ENCODE data around the gene ADCY4.

DNA sequence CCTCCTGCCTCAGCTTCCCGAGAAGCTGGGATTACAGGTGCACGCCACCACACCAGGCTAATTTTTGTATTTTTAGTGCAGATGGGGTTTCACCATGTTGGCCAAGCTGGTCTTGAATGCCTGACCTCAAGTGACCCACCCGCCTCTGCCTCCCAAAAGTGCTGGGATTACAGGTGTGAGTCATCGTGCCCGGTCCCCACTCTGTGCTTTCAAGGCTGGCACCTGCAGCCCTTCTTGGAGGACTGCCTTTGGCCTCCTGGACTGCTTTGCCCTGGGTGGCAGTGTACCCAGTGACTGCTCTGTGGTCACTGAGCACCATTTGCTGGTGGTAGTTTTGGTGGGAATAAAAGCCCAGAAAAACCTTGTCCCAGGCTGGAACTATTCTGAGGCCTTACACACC lies 47.9 kb downstream of the ADCY4 start:
- TF ChIP-seq POLR2A (IDR thresholded peaks at IDR 0.05; ENCODE audit: low read depth, low read length), result no peak
- no peak for TF ChIP-seq TAF1 (IDR thresholded peaks at IDR 0.05; ENCODE audit: low read depth, low read length)
- no peak for TF ChIP-seq POLR2AphosphoS5 (IDR thresholded peaks at IDR 0.05; ENCODE audit: low read depth, low read length)
- no peak for TF ChIP-seq SPI1 (IDR thresholded peaks at IDR 0.05; ENCODE audit: low read depth, low read length)

Data from GM12891 (cell line).